ENCODE data around the gene FAM236B. TPM values are rescaled to one million over a fixed set of nuclear protein-coding genes. Genes with fewer than 3 reads are reported as not detected.
"Not testable (repeated sequence)": the region's sequence is repeated elsewhere in the genome, so short reads cannot be mapped to it uniquely, and the experiment has no call there.

Gene FAM236B
- total RNA-seq (2021) (not detected in 2 replicates), Bru-seq, nascent RNA (not detected), BruChase-seq, experiment 1, labeled RNA remaining after a 2-hour chase (not detected), BruChase-seq, experiment 2, labeled RNA remaining after a 6-hour chase (not detected)
- long read RNA-seq = 0 reads

- H3K9me3 ChIP-seq (ENCODE audit: low read depth, low read length, poor library complexity, severe bottlenecking); H3K4me1 ChIP-seq (ENCODE audit: insufficient read depth, low read length, poor library complexity, severe bottlenecking); intact Hi-C loops (cut with micrococcal nuclease; ENCODE audit: unreplicated experiment); H3K27me3 ChIP-seq (replicated peaks; ENCODE audit: insufficient read depth, low read depth, low read length, poor library complexity); POLR2A ChIA-PET (ENCODE audit: low non-redundant PET); H3K36me3 ChIP-seq (ENCODE audit: insufficient read depth, low read length, poor library complexity, severe bottlenecking); H3K27ac ChIP-seq (ENCODE audit: low read depth, low read length, poor library complexity, severe bottlenecking); DNase-seq (ENCODE audit: low spot score); H3K4me3 ChIP-seq (ENCODE audit: low read depth, low read length, poor library complexity, severe bottlenecking); CTCF ChIA-PET; BruUV-seq (replicated peaks): not testable (repeated sequence)
Measured at GRCh38 chrX:72782560-72782959, at the start of gene FAM236B. Gene FAM236B, minus strand, starts transcription at chrX:72782660. Its CDS starts 100 bp downstream, at chrX:72782560.

DNA sequence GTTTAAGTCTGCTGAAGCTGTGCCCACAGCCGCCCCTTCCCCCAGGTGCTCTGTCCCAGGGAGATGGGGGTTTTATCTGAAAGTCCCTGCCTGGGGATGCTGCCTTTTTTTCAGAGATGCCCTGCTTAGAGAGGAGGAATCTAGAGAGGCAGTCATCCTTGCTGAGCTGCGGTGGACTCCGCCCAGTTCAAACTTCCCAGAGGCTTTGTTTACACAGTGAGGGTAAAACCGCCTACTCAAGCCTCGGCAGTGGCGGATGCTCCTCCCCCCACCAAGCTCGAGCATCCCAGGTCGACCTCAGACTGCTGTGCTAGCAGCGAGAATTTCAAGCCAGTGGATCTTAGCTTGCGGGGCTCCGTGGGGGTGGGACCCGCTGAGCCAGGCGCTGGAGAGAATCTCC is 48.2 kb upstream of the FAM236B start:
- H3K36me3 ChIP-seq (ENCODE audit: insufficient read depth, low read length, poor library complexity, severe bottlenecking); H3K4me3 ChIP-seq (ENCODE audit: low read depth, low read length, poor library complexity, severe bottlenecking); H3K9me3 ChIP-seq (ENCODE audit: low read depth, low read length, poor library complexity, severe bottlenecking); H3K27me3 ChIP-seq (replicated peaks; ENCODE audit: insufficient read depth, low read depth, low read length, poor library complexity); CTCF ChIA-PET; H3K27ac ChIP-seq (ENCODE audit: low read depth, low read length, poor library complexity, severe bottlenecking); POLR2A ChIA-PET (ENCODE audit: low non-redundant PET); DNase-seq (ENCODE audit: low spot score); H3K4me1 ChIP-seq (ENCODE audit: insufficient read depth, low read length, poor library complexity, severe bottlenecking); BruUV-seq (replicated peaks); intact Hi-C loops (cut with micrococcal nuclease; ENCODE audit: unreplicated experiment): not testable (repeated sequence)

- BruUV-seq (replicated peaks) = not testable (repeated sequence)
Measured at GRCh38 chrX:72808110-72808509, 25.6 kb upstream of the FAM236B start, which contains the start of gene FAM236D. Gene FAM236D, minus strand, starts transcription at chrX:72808210. Its CDS starts 100 bp downstream, at chrX:72808110.

GRCh38 chrX:72790390-72790789 is 7.9 kb upstream of the FAM236B start:
- BruUV-seq (replicated peaks); H3K36me3 ChIP-seq (ENCODE audit: insufficient read depth, low read length, poor library complexity, severe bottlenecking); H3K4me1 ChIP-seq (ENCODE audit: insufficient read depth, low read length, poor library complexity, severe bottlenecking); H3K4me3 ChIP-seq (ENCODE audit: low read depth, low read length, poor library complexity, severe bottlenecking); H3K27ac ChIP-seq (ENCODE audit: low read depth, low read length, poor library complexity, severe bottlenecking); intact Hi-C loops (cut with micrococcal nuclease; ENCODE audit: unreplicated experiment); DNase-seq (ENCODE audit: low spot score); H3K27me3 ChIP-seq (replicated peaks; ENCODE audit: insufficient read depth, low read depth, low read length, poor library complexity); POLR2A ChIA-PET (ENCODE audit: low non-redundant PET); H3K9me3 ChIP-seq (ENCODE audit: low read depth, low read length, poor library complexity, severe bottlenecking); CTCF ChIA-PET: not testable (repeated sequence)

More at GRCh38 chrX:72808110-72808509, 25.6 kb upstream of the FAM236B start, which contains the start of gene FAM236D:
- H3K9me3 ChIP-seq (ENCODE audit: low read depth, low read length, poor library complexity, severe bottlenecking); DNase-seq (ENCODE audit: low spot score); H3K27ac ChIP-seq (ENCODE audit: low read depth, low read length, poor library complexity, severe bottlenecking); POLR2A ChIA-PET (ENCODE audit: low non-redundant PET); H3K36me3 ChIP-seq (ENCODE audit: insufficient read depth, low read length, poor library complexity, severe bottlenecking); H3K27me3 ChIP-seq (replicated peaks; ENCODE audit: insufficient read depth, low read depth, low read length, poor library complexity); CTCF ChIA-PET; intact Hi-C loops (cut with micrococcal nuclease; ENCODE audit: unreplicated experiment); H3K4me1 ChIP-seq (ENCODE audit: insufficient read depth, low read length, poor library complexity, severe bottlenecking); H3K4me3 ChIP-seq (ENCODE audit: low read depth, low read length, poor library complexity, severe bottlenecking): not testable (repeated sequence)

GRCh38 chrX:72788142-72788541 is 5.7 kb upstream of the FAM236B start:
- BruUV-seq (replicated peaks); CTCF ChIA-PET; H3K36me3 ChIP-seq (ENCODE audit: insufficient read depth, low read length, poor library complexity, severe bottlenecking); H3K9me3 ChIP-seq (ENCODE audit: low read depth, low read length, poor library complexity, severe bottlenecking); H3K4me1 ChIP-seq (ENCODE audit: insufficient read depth, low read length, poor library complexity, severe bottlenecking); H3K27ac ChIP-seq (ENCODE audit: low read depth, low read length, poor library complexity, severe bottlenecking); H3K27me3 ChIP-seq (replicated peaks; ENCODE audit: insufficient read depth, low read depth, low read length, poor library complexity); intact Hi-C loops (cut with micrococcal nuclease; ENCODE audit: unreplicated experiment); DNase-seq (ENCODE audit: low spot score); POLR2A ChIA-PET (ENCODE audit: low non-redundant PET); H3K4me3 ChIP-seq (ENCODE audit: low read depth, low read length, poor library complexity, severe bottlenecking): not testable (repeated sequence)

GRCh38 chrX:72783964-72784363 is 1.5 kb upstream of the FAM236B start:
- H3K27ac ChIP-seq (ENCODE audit: low read depth, low read length, poor library complexity, severe bottlenecking); BruUV-seq (replicated peaks); H3K9me3 ChIP-seq (ENCODE audit: low read depth, low read length, poor library complexity, severe bottlenecking); H3K36me3 ChIP-seq (ENCODE audit: insufficient read depth, low read length, poor library complexity, severe bottlenecking); H3K4me3 ChIP-seq (ENCODE audit: low read depth, low read length, poor library complexity, severe bottlenecking); H3K27me3 ChIP-seq (replicated peaks; ENCODE audit: insufficient read depth, low read depth, low read length, poor library complexity); DNase-seq (ENCODE audit: low spot score); H3K4me1 ChIP-seq (ENCODE audit: insufficient read depth, low read length, poor library complexity, severe bottlenecking); POLR2A ChIA-PET (ENCODE audit: low non-redundant PET); CTCF ChIA-PET; intact Hi-C loops (cut with micrococcal nuclease; ENCODE audit: unreplicated experiment): not testable (repeated sequence)

GRCh38 chrX:72783365-72783936 is 991 bp upstream of the FAM236B start:
- H3K27me3 ChIP-seq (replicated peaks; ENCODE audit: insufficient read depth, low read depth, low read length, poor library complexity); H3K4me3 ChIP-seq (ENCODE audit: low read depth, low read length, poor library complexity, severe bottlenecking); H3K4me1 ChIP-seq (ENCODE audit: insufficient read depth, low read length, poor library complexity, severe bottlenecking); H3K27ac ChIP-seq (ENCODE audit: low read depth, low read length, poor library complexity, severe bottlenecking); POLR2A ChIA-PET (ENCODE audit: low non-redundant PET); DNase-seq (ENCODE audit: low spot score); BruUV-seq (replicated peaks); H3K36me3 ChIP-seq (ENCODE audit: insufficient read depth, low read length, poor library complexity, severe bottlenecking); H3K9me3 ChIP-seq (ENCODE audit: low read depth, low read length, poor library complexity, severe bottlenecking); CTCF ChIA-PET; intact Hi-C loops (cut with micrococcal nuclease; ENCODE audit: unreplicated experiment): not testable (repeated sequence)

GRCh38 chrX:72778146-72778545 is 4.3 kb downstream of the FAM236B start:
- H3K4me3 ChIP-seq (ENCODE audit: low read depth, low read length, poor library complexity, severe bottlenecking); POLR2A ChIA-PET (ENCODE audit: low non-redundant PET); H3K27me3 ChIP-seq (replicated peaks; ENCODE audit: insufficient read depth, low read depth, low read length, poor library complexity); H3K4me1 ChIP-seq (ENCODE audit: insufficient read depth, low read length, poor library complexity, severe bottlenecking); H3K36me3 ChIP-seq (ENCODE audit: insufficient read depth, low read length, poor library complexity, severe bottlenecking); DNase-seq (ENCODE audit: low spot score); H3K9me3 ChIP-seq (ENCODE audit: low read depth, low read length, poor library complexity, severe bottlenecking); H3K27ac ChIP-seq (ENCODE audit: low read depth, low read length, poor library complexity, severe bottlenecking); BruUV-seq (replicated peaks); CTCF ChIA-PET; intact Hi-C loops (cut with micrococcal nuclease; ENCODE audit: unreplicated experiment): not testable (repeated sequence)

Data from A673 (cell line).